ENCODE data around the gene ASTN2.

The ASTN2 gene

DNA sequence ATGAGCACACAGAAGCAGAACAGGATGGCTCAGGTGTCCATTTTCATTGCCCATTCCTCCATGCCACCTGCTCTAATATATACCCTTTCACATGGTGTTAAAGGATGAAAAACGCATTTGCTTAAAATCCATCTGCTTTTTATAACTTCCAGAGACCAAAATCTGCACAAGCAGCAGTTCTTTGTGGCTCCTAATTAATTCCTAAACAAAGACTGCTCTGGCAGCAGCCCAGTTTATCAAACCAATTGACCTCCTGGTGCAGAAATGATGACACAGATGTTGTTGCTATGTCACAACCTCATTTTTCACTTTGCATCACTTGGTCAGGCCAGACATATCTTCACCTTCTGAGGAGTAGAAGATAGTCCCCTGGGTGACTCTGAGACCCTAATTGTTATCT, 141.2 kb downstream of the ASTN2 start:
- Histone ChIP-seq H3K9me3 (ENCODE audit: severe bottlenecking) (no peaks in the 10 kb centered on the region), H3K27ac (no peak overlapping the region), H3K27me3 (ENCODE audit: insufficient read depth, low read depth, severe bottlenecking) (no peaks in the 10 kb centered on the region), H3K36me3 (no peaks in the 10 kb centered on the region; the same call in 1 of the 2 replicates), H3K4me3 (ENCODE audit: low read depth, low read length) (no peak overlapping the region)
- TF ChIP-seq CTCF (IDR thresholded peaks at IDR 0.05; ENCODE audit: low read depth, low read length), result no peak
- DNase-seq, result no peak

GRCh38 chr9:117268847-117269446, 145.9 kb downstream of the ASTN2 start:
- no peak for DNase-seq
- no peaks in the 10 kb centered on the region for H3K9me3 ChIP-seq (ENCODE audit: severe bottlenecking)
- no peaks in the 10 kb centered on the region for H3K27me3 ChIP-seq (ENCODE audit: insufficient read depth, low read depth, severe bottlenecking)
- no peak for TF ChIP-seq CTCF (IDR thresholded peaks at IDR 0.05; ENCODE audit: low read depth, low read length)
- H3K27ac ChIP-seq, result no peak overlapping the region
- no peaks in the 10 kb centered on the region; the same call in 1 of the 2 replicates for H3K36me3 ChIP-seq
- H3K4me3 ChIP-seq (ENCODE audit: low read depth, low read length), result no peak overlapping the region

GRCh38 chr9:117266855-117267497, 147.9 kb downstream of the ASTN2 start:
- no peak for TF ChIP-seq CTCF (IDR thresholded peaks at IDR 0.05; ENCODE audit: low read depth, low read length)
- H3K36me3 ChIP-seq, result no peaks in the 10 kb centered on the region; the same call in 1 of the 2 replicates
- H3K4me3 ChIP-seq (ENCODE audit: low read depth, low read length), result no peak overlapping the region
- DNase-seq, result no peak
- H3K9me3 ChIP-seq (ENCODE audit: severe bottlenecking), result no peaks in the 10 kb centered on the region
- no peaks in the 10 kb centered on the region for H3K27me3 ChIP-seq (ENCODE audit: insufficient read depth, low read depth, severe bottlenecking)
- H3K27ac ChIP-seq, result no peak overlapping the region

GRCh38 chr9:117265253-117265652, 149.6 kb downstream of the ASTN2 start:
- TF ChIP-seq CTCF (IDR thresholded peaks at IDR 0.05; ENCODE audit: low read depth, low read length), result no peak
- Histone ChIP-seq H3K36me3 (peaks cover 5% of the 10 kb centered on the region), H3K27me3 (ENCODE audit: insufficient read depth, low read depth, severe bottlenecking) (no peaks in the 10 kb centered on the region), H3K4me3 (ENCODE audit: low read depth, low read length) (no peak overlapping the region), H3K9me3 (ENCODE audit: severe bottlenecking) (no peaks in the 10 kb centered on the region), H3K27ac (no peak overlapping the region)
- DNase-seq, result no peak

GRCh38 chr9:117258184-117258866, 156.5 kb downstream of the ASTN2 start:
- peaks cover 21% of the 10 kb centered on the region for H3K36me3 ChIP-seq
- TF ChIP-seq CTCF (IDR thresholded peaks at IDR 0.05; ENCODE audit: low read depth, low read length), result no peak
- no peak overlapping the region for H3K27ac ChIP-seq
- H3K4me3 ChIP-seq (ENCODE audit: low read depth, low read length), result no peak overlapping the region
- H3K27me3 ChIP-seq (ENCODE audit: insufficient read depth, low read depth, severe bottlenecking), result no peaks in the 10 kb centered on the region
- DNase-seq, result no peak
- H3K9me3 ChIP-seq (ENCODE audit: severe bottlenecking), result no peaks in the 10 kb centered on the region
